8988T (cell line): ENCODE measurements around the gene CLIP4.
"Not testable (repeated sequence)": the region's sequence is repeated elsewhere in the genome, so short reads cannot be mapped to it uniquely, and the experiment has no call there.

ENCODE experiments used
- DNase-seq: peaks from one replicate; pipeline ENCODE4 v3.0.0; 2011

The CLIP4 gene, protein sequence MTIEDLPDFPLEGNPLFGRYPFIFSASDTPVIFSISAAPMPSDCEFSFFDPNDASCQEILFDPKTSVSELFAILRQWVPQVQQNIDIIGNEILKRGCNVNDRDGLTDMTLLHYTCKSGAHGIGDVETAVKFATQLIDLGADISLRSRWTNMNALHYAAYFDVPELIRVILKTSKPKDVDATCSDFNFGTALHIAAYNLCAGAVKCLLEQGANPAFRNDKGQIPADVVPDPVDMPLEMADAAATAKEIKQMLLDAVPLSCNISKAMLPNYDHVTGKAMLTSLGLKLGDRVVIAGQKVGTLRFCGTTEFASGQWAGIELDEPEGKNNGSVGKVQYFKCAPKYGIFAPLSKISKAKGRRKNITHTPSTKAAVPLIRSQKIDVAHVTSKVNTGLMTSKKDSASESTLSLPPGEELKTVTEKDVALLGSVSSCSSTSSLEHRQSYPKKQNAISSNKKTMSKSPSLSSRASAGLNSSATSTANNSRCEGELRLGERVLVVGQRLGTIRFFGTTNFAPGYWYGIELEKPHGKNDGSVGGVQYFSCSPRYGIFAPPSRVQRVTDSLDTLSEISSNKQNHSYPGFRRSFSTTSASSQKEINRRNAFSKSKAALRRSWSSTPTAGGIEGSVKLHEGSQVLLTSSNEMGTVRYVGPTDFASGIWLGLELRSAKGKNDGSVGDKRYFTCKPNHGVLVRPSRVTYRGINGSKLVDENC

DNA sequence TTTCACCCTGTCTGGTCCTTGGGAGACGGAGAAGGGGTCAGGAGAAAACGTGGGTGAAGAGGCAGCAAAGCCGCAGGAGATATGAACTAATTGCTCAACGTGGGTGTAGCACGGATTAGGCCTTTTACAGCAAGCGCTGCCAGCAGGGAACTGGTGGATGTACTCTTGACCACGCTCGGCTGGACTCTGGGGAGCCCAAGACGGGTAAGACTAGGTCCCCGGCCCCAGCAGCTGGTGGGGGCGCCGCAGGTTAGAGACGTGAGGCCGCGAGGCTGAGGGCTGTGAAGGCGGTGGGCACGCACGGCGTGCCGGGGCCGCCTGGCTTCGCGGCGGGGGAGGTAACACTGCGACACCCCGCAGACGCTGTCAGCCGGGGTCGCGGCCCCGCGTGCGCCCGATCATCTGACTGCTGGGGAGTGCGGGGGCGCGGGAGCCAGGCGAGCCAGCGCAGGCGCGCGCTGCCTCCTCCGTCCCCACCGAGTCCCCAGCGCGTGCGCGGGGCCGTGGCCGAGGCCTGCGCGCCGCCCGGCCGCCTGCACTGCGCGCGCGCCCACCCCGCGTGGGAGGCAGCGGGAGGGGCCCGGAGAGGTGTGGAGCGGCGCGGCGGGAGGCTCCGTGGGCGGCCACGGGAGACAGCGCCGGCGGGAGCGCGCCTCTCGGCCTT is at the start of gene CLIP4:
Gene CLIP4 (plus strand): TSS at position 470 of the 664 bp plus-strand sequence. CDS start 5,974 bp downstream, outside the sequence.
- DNase-seq, result peak; percentile 63

DNA sequence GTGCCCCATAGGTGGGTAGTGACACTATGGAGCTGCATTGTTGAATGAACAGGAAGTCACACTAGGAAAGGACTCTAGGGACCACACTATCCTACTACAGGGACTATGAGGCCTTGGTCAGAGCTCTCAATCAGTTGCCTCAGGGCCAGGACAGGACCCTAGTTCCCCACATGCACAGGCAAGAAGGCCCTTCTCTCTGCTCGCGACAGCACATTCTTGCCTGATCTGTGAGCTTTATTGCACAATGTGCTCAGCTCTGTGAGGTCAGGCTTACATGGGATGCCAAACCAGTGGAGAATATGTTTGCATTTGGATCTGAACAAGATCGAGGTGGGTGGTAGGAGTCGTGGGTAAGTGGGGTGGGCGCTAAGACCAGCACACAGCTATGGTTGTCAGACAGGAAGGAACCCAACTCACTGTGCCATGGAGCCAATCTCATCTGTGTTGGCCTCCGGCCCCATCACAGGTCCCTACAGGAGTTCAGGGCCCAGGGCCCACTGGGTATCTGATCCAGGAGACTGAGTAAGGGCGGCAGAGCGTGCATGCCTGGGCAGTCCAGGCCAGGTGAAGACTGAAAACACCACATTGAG is 48.8 kb upstream of the CLIP4 start:
- no peak for DNase-seq

- no peak for DNase-seq
Observed at GRCh38 chr2:29066997-29067605, 48.1 kb upstream of the CLIP4 start.

GRCh38 chr2:29068513-29068912 is 46.7 kb upstream of the CLIP4 start:
- no peak for DNase-seq

DNA sequence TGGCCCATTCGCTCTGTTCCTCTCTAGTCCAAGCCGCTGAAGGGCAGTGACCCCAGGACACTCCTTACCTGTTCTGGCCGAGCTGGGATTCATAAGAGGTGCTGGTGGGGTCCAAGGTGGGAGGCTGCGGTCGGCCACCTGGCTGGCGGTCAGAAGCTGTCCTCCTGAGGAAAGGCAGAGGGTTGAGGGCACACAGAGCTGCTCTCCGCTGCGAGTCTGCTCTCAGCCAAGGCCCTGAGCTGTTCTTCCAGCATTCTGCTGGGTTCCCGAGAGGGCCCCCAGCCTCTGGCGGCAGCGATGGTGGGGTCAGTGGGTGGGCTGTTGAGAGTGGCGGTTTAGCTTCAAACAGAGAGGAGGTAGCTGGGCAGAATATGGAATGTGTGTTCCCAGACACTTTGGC is 44.7 kb upstream of the CLIP4 start:
- no peak for DNase-seq

DNA sequence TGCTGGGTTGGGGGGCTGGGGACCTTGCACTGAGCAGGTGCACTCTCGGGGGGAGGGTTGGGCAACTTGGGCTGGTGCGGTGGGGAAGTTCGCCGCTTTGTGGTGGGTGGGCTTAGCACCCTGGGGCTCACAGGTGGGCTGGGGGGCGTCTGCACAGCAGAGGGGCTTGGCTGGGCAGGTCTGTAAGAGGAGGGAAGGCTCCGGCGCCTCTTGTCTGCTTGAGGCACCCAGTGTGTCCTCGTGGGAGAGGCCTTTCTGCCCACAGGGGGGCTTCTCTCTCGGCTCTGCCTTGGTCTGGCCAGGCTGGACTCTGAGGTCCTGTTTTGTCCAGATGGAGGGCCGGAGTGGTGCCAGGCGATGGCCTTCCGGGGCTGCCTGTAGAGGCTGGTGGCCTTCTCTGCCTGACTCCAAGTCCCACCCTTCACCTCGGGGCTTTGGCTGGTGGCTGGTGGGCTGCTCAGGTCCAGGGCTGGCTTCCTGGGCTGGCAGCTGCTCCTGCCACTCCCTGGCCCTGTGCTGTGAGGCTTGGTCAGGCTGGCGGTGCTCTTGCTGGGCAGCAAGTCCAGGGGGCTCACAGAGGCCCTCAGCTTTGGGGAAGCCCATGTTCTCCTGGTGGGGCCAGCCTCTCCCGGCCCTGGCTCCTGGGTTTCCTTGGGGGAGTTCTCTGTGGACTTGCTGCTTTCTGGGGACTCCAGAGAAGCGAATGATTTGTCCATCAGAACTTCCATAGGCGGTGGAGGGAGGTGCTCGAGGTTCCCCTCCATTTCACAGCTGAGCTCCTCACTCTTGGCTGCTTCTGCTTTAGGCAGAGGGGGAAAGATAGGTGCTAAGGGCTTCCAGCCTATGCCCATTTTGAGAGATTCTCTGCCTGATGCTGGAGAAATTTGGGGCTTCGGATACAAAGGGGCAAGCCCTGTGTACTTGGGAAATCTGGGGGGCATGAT is 43.9 kb upstream of the CLIP4 start:
- no peak for DNase-seq

- no peak for DNase-seq
Observed at GRCh38 chr2:29072251-29072650, 43.0 kb upstream of the CLIP4 start.

DNA sequence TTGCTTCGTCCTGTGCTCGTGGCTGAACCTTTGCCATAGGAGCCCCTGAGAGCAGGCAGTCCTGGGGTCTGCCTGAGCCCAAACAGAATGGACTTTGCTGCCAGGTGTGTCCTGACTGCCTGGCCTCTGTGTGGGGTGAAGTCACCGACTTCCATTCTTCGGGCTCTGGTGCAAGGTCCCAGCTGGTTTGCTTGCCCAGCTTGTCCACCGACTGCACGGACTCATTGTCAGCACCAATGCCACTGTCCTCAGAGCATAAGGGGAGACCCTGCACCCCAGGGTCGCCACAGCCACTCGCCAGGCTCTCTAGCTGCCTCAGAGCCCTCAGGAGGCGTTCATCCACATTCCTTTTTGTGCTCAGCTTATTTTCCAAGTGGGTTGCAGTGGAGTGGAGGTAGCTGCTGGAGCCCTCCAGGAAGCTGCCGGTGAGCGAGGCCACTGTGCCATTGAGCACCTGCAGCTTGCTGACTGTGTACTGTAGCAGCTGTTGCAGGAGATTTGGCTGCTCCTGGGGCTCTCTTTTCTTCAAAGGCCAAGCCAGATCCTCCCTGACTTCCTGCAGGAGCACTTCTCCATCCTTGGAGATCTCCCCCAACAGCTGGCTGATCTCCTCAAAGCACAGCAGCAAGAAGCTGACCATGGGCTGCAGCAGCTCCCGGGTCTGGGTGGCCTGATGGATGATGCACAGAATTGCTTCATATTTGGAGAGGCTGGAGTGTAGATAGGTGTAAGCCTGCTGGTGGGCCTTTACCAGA is 42.1 kb upstream of the CLIP4 start:
- no peak for DNase-seq

DNA sequence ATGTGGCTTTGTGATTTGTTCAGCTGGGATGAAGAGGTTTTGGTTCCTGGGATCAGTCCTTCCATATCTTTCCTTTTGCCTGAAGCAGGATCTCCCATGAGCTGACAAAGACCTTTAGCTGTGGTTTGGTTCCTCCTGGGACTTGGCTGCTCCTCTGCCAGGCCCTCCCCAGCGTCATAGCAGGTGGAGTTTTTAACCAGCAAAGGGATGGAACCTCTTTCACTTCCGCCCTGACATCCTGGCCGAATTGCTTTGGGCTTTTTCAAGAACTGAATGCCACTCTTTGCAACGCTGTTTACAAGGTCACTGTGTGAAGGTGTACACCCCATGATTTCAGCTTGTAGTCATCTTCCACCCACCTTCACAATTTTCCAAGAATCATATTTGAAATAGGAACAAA is 41.3 kb upstream of the CLIP4 start:
- no peak for DNase-seq

DNA sequence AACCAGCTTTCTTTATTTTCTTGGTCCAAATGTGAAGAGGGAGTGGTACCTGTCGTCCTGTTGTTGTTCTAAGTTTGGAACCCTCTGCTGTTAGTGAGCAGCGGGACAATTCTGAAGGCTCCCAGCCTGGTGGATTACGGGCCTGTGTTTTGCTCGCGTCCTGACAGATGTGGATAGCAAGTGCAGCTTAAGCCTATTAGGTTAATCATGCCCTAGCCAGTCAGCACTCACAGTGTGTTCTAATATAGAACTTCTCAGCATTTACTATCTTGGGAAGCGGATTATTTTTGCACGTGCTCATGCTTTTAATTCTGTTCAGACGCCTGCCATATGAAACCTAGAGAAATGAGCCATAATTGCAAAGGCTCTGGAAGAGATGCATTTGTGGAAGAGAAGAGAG is 40.8 kb upstream of the CLIP4 start, which contains the start of gene PCARE:
Gene PCARE (minus strand): TSS at position 113 of the 400 bp plus-strand sequence. CDS start 262 bp downstream, outside the sequence.
- no peak for DNase-seq

DNA sequence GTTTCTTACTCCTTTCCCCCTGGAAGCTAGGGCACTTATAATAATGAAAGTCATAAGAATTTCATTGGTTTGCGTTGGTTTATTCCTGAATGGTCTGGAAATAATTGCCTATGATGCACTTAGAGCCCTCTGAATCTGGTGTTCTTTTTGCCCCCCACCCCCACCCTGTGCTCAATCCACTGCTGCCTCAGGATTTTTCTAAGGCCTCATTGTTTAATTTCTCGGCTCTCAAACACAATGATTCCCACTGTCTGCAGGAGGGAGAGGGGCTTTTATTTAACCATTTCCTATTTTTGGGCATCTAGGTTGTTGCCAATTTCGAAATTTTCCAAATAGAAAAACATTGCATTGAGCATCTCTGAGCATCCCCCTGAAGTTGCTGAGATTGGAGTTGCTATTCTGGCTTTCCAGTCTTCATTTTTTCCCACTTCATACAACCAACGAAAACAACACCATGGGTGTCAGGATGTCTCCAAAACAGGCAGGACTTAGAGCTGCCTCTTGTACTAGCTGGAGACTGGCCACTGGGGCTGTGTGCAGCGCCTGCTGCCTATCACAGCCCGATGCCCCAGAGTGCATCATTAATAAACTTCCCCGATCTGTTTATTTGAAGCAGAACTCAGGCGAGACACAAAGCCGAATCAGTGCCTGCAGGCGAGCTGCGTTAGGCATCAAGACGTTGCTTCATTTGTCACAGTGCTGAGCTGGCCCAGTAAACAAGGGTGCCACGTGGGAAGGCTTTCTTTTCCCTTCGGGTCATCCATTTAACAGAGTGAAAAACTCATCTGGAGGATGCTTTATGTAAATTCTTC is 39.1 kb upstream of the CLIP4 start:
- no peak for DNase-seq

GRCh38 chr2:29079887-29080286 is 35.3 kb upstream of the CLIP4 start:
- no peak for DNase-seq

GRCh38 chr2:29080886-29081743 is 34.1 kb upstream of the CLIP4 start:
- no peak for DNase-seq

DNA sequence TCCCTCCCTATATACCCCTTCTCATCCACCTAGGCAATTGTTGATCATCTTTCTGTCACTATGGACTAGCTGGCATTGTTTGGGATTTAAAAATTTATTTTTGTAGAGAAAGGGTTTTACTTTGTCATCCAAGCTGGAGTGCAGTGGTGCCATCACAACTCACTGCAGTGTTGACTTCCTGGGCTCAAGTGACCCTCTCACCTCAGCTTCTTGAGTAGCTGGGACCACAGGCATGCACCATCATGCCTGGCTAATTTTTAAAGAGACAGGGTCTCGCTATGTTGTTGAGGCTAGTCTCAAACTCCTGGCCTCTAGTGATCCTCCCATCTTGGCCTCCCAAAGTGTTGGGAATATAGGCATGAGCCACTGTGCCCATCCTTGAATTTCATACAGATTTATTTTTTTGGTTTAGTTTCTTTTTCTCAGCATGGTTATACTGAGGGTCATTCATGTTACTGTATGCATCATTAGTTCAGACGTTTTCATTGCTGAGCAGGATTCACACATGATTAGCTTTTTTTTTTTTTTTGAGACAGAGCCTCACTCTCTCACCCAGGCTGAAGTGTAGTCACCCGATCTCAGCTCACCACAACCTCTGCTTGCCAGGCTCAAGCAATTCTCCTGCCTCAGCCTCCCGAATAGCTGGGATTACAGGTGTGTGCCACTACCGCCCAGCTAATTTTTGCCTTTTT is 32.3 kb upstream of the CLIP4 start:
- DNase-seq, result no peak

DNA sequence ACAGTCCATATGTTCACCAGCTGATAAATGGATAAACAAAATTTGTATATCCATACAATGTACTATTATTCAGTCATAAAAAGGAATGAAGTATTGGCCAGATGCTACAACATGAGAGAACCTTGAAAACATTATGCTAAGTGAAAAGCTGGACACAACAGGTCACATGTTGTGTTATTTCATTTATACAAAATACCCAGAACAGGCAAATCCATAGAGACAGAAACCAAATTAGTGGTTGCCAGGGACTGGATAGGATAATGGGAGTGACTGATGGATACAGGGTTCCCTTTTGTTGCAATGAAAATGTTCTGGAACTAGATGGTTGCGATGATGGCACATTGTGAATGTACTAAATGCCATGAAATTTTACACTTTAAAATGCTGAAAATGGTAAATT is 30.7 kb upstream of the CLIP4 start:
- no peak for DNase-seq

DNA sequence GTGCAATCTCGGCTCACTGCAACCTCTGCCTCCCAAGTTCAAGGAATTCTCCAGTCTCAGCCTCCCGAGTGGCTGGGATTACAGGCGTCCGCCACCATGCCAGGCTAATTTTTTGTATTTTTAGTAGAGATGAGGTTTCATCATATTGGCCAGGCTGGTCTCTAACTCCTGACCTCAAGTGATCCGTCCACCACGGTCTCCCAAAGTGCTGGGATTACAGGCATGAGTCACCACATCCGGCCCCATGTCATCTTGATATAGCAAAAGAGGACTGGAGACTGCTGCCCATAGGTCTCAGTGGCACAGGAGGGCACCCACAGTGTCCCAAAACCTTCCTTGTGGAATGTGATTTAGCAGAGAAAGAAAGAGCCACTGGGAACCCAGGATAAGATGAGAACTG is 24.9 kb upstream of the CLIP4 start:
- not testable (repeated sequence) for DNase-seq

GRCh38 chr2:29096969-29097368 is 18.2 kb upstream of the CLIP4 start:
- no peak for DNase-seq

GRCh38 chr2:29097569-29097968 is 17.6 kb upstream of the CLIP4 start:
- no peak for DNase-seq
